Amniotic stem cell (primary cell): Measurements from ENCODE around the gene STKLD1.
"Not testable (repeated sequence)": the region's sequence is repeated elsewhere in the genome, so short reads cannot be mapped to it uniquely, and the experiment has no call there.

ENCODE experiments used
- DNase-seq: peaks from one replicate; lab custom pipeline; 2025; lab: John Stamatoyannopoulos, UW

Gene STKLD1

DNA sequence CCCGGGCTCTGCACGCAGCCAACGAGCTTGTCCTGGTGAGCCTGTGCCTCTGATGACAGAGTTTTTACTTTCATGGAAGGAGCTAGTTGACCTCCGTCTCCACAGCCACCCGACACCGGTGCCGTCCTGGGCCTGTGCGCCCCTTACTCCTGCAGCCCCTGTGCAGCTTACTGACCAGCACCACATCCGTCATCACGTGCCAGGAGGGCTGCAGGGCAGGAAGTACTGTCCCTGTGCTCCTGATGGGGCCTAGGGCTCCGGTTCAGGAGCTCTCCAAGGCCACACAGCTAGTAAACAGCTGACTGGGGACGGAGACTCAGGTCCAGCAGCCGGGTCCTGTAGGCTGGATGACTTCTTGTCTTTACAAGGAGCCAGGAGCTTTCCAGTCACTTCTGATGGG lies 10.2 kb downstream of the STKLD1 start:
- DNase-seq, result no peak

DNA sequence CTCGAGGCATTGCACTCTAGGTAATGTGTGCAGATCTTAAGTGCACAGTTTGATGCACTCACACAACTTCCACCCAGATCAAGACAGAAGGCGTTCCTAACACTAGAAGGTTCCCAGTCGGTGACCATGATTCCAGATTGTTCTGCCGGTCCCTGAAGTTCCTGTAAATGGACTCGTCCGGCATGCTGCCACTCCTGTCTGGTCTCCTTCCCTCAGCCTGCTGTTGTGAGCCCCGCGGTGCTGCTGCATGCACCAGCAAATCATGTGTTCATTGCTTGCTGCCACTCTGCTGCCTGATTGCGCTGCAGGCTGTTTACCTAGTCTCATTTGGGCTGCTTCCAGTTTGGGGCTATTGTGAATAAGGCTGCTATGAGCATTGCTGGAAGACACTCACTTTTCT lies 11.5 kb downstream of the STKLD1 start:
- no peak for DNase-seq

DNA sequence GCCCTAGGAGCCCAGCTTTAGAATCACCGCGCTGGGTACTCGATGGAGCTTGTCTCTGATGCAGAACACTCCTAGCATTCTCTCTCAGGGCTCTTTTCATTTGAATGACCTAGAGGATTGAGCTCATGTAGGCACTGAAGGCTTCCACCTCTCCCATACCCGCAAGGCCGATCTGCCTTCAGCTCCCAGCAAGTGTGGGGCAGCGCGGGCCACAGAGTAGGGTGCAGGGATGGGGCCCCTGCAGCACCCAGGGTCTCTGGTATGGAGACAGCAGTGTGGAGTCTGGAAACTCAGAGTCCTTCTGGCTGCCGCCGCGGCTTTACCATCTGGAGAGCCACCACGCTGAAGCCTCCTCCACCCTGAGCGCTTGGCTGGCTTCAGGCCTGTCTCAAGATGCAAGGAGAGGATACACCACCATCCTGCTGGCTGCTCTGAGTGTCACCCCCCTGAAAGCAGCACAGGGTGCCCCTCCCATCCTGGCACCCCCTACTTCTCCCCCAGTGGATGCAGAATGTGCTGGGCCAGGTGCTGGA lies 12.9 kb downstream of the STKLD1 start:
- no peak for DNase-seq

DNA sequence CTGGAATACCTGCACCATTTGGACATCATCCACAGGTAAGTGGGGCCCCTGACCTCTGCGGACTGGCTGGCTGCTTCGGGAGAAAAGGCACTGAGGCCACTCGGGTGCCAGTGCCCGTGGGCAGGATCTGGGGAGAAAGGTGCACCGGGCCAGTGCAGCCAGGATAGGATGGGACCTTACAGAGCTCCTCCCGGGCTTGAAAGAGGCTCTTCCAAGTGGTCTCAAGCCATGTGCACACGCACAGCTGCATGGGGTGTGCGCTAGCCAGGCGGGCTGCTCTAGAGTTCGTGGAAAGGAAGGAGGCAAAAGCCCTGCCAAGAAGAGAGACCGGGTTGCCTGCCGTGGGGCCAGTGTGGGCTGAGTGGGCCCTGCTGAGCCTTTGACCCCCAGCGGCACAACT lies 13.4 kb downstream of the STKLD1 start:
- DNase-seq, result no peak

DNA sequence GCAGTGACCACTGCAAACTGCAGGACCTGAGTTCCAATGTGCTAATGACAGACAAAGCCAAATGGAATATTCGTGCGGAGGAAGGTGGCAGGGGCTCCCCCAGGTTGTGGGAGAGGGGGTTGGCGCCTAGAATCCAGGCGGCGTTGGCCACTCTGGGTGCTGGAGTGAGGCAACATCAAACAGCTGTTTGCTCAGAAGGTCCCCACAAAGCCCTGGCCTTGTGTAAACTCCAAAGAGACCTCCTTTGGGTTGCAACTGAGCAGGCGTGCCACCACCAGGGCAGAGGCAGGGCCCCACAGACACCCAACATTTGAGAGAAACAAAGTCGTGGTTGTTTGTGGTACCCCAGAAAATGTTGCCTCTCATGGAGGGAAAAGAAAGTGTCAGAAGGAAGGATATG lies 14.5 kb downstream of the STKLD1 start:
- no peak for DNase-seq

DNA sequence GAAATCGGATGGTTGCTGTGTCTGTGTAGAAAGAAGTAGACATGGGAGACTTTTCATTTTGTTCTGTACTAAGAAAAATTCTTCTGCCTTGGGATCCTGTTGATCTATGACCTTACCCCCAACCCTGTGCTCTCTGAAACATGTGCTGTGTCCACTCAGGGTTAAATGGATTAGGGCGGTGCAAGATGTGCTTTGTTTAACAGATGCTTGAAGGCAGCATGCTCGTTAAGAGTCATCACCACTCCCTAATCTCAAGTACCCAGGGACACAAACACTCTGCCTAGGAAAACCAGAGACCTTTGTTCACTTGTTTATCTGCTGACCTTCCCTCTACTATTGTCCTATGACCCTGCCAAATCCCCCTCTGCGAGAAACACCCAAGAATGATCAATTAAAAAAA lies 15.3 kb downstream of the STKLD1 start:
- DNase-seq, result not testable (repeated sequence)

DNA sequence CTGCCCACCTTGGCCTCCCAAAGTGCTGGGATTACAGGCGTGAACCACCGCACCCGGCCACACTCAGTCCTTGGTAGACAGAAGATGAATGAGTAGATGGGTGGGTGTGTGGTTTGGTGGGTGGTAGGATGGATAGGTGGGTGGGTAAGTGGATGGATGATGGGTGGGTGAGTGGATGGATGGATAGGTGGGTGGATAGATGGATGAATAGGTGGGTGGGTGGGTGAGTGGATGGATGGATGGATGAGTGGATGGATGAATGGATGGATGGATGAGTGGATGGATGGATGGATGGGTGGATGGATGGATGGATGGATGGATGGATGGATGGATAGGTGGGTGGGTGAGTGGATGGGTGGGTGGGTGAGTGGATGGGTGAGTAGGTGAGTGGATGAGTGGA lies 16.1 kb downstream of the STKLD1 start:
- DNase-seq, result not testable (repeated sequence)

DNA sequence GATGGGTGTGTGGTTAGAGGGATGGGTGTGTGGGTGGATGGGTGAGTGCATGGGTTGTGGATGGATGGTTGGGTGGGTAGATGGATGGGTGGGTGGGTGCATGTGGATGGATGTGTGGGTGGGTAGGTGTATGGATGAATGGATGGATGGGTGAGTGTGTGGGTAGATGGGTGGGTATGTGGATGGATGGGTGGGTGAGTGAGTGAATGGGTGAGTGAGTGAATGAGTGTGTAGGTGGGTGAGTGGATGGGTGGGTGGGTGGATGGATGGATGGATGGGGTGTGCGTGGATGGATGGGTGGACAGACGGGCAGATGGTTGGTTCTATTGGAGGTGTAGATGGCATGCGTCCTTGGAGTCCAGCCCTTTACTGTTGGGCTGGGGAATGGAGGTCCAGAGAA lies 17.2 kb downstream of the STKLD1 start:
- no peak for DNase-seq

DNA sequence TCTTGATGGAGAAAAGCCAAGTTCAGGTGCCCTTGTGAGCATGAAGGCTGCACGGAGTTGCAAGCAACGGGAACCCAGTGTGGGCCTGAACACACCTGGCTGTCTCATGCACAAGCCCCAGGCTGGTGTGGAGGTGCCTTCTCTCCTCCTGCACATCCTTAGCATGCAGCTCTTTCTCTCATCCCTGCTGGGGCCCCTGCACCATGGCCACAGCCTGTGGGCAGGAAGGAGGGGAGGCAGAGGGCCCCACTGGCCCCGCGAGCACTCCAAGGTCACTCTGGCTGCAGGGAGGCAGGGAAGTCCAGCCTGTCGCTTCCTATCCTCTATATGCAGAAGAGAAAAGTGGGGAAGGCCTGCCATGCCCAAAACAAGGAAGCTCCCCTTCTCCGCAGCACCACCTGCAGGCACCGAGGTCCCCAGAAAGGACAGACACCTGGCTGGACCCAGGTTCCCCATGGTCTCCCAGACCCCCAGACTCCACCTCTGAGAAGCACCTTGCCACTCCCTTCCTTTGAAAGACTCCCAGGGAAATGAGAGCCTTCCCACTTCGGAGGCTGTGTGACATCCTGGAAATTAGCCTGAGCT lies 18.6 kb downstream of the STKLD1 start:
- no peak for DNase-seq

DNA sequence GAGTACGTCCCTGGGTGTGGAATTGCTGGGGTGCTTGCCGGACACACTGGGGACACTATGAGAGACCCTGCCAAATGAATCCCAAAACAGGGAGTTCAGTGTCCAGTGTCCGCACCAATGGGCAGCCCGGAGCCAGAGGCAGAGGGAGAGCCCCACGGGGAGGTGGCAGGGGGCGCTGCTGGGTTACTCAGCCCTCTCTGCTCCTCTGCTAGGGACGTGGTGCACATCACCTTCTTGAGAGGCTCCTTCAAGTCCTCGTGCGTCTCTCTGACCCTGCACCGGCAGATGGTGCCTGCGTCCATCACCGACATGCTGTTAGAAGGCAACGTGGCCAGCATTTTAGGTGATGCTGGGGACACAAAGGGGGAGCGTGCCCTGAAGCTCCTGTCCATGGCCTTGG lies 20.8 kb downstream of the STKLD1 start:
- no peak for DNase-seq

DNA sequence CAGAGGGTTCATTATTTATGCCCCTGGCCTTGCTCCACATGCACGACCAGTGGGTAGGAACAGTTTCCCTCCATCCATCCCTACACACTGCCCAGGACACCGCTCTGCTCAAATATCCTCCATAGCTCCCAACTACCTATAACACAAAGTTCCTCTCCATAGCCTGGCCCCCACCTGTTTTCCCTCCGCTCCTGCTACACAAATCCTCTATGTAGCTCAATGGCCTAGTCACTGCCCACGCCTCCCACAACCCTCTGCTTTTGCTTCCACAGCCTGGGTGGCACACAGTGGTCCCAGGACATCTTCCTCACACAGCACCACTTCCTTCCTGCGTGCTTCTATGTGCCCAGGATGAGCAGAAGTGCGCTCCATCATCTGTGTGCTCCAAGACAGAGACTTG lies 21.2 kb downstream of the STKLD1 start:
- no peak for DNase-seq

DNA sequence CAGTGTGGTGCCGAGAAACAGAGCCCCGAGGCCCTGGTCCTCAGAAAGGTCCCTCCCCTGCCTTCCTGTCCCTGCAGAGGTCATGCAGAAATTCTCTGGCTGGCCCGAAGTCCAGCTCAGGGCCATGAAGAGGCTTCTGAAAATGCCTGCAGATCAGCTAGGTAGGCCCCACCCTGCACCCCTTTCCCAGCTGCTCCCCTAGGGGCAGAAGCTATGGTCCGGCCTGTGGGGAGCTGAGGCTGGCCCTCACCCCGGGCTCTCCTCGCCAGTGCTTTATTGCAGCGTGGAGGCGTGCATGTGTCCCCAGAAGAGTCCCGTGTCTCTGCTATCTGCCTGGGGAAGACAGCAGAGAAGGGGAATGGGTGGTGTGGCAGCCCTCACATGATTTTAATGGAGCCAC lies 21.7 kb downstream of the STKLD1 start:
- DNase-seq, result no peak

DNA sequence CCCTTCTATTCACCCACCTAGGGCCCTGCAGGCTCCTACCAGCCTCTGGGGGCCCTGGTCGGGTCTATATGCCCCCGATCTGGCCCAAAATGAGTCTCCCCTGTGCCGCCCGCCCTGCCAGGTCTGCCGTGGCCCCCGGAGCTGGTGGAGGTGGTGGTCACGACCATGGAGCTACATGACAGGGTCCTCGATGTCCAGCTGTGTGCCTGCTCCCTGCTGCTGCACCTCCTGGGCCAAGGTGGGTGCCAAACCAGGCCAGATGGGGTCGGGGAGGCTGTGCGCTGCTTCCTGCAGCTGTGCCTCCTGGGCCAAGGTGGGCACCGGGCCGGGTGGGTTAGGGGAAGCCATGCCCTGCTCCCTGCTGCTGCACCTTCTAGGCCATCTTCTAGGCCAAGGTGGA lies 24.1 kb downstream of the STKLD1 start:
- DNase-seq, result no peak

DNA sequence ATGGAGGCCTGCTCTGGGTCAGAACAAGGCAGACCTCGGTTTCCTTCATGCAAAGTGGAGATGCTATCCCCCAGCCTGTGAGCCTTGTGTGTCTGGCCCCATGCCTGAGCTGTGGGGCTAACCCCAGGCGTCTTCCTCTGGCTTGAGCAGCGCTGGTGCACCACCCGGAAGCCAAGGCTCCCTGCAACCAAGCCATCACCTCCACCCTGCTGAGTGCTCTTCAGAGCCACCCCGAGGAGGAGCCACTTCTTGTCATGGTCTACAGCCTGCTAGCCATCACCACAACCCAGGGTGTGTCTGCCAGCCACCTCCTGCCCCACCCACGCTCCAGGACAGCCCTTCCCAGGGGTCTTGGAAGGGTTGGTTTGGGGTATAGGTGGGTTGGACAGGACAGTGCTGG lies 25.4 kb downstream of the STKLD1 start:
- no peak for DNase-seq

DNA sequence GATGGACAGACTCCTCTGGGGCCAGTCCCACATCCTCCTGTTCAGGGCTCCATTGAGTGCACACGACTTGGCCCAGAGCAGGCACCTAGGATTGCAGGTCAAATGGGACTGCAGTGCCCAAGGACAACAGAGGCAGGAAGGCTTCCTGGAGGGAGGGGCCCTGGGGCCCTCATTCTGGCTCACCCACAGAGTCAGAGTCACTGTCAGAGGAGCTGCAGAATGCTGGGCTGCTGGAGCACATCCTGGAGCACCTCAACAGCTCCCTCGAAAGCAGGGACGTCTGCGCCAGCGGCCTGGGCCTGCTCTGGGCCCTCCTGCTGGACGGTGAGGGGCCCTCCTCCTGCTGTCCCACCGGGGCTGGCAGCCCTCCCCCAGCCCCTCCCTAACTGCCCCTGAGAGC lies 26.5 kb downstream of the STKLD1 start:
- DNase-seq, result no peak

DNA sequence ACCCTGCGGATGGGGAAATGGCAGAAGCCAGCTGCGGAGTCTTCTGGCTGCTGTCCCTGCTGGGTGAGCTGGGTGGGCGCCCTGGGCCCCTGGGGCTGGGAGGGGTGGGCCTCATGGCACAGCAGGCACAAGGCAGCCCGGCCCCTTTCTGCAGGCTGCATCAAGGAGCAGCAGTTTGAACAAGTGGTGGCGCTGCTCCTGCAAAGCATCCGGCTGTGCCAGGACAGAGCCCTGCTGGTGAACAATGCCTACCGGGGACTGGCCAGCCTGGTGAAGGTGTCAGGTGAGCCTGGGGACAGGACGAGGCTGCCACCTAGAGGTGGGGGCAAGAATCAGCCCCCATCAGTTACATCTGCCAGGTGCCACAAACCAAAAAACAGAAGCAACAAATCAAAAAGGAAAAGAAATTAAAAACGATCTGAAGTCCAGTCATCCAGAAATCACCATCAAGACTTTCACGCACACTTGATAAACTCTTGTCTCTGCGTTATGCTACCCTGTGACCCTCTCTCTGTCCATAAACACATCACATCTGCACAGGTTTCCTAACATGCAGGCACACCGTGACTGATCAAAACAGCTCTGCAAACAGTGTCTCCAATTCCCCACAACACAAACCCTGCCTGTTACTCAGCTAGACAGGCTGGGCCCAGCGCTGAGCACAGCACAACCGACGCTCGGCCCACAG lies 27.7 kb downstream of the STKLD1 start:
- no peak for DNase-seq

DNA sequence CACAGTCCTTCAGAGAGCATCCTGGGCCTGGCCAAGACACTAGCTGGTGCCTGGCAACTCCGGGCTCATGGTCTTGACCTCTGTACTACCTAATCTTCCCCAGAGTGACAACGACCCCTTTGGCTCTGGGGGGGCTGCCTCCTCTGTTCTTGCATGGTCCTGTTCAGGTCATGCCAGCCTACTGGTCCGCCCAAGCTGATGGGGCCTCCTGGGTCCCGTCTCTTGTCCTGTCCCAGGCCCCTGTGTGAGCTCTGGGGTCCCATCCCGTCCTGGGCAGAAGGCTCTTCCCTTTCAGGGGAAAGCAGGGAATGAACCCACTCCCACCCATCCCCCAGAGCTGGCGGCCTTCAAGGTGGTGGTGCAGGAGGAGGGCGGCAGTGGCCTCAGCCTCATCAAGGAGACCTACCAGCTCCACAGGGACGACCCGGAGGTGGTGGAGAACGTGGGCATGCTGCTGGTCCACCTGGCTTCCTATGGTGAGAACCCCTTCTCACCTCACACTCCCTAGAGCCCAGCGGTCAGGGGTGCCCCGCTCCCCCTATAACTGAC lies 28.4 kb downstream of the STKLD1 start:
- DNase-seq, result no peak

DNA sequence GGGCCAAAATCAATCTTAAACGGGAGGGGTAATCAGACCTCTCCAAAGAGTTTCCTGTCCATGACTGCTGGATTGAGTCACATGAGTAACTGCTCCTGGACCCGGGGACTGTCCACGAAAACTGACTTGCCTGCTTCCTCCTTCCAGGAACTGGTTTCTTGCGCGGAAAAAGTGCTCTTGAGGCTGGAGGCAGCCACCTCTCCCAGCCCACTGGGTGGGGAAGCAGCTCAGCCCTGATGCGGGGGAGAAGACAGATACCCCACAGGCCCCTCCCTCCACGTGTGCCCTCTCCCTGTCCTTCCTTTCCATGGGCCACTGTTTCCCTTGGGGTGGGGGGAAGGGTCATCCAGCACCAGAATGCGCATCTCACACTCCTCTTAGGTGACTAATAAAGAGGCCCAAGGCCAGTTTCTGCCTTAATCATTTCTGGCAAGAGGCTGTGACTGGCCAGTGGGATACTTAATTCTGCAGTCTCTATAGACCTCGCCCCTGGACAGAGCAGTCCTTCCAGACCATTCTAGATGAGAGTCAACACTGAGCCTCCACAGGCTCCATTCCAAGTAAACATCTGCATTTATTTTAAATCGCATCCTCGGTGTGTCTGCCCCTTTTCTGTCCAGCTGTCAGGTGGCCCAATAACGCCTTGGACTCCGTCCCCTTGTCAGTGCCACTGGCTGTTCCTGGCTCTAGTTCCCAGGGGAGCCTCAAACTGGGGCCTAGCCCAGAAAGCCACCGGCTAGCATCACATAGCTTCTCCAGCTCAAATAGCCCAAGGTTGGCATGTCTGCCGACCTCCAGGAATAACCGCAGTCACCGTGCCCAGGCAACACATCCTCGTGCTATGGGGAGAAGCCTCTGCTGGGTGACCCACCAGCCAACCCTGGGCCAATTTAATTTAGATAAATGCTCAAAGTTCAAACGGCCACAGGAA lies 29.6 kb downstream of the STKLD1 start:
- DNase-seq, result no peak

DNA sequence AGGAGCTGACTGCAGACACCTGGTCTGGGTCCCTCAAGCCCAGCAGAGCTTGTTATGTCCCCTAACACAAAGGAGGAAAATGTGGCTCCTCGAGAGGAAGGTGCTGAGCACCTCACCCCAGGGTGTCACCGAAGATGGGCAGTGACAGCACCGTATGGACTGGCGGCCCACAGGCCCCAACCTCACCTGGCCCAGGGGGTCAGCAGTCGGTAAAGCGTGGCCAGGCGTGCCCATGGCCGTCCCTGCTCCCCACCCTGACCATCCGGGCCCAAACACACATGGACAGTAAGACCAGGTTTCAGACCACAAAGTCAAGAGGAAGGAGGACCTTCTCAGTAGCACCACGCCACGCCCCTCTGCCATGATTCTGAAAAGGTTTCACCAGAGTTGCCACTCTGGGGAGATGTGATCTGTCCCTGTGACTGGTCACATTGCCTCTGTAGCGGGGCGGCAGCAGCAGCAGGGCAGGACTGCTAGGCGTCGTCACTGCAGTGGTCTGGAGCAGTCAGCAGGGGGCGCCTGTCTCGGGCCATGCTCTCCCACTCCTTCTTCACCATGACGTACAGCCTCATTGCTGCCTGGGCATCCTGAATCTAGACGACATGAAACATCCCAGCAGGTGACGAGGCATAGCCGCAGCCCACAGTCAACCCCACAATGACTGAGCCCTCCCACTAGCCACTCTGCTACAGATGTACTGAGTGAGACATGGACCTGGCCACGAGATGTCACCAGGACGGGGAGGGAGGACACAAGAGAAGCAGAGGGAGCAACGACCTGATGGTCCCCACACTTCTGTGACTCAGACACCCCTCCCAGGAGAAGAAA lies 30.5 kb downstream of the STKLD1 start:
- peak; percentile 52 for DNase-seq

DNA sequence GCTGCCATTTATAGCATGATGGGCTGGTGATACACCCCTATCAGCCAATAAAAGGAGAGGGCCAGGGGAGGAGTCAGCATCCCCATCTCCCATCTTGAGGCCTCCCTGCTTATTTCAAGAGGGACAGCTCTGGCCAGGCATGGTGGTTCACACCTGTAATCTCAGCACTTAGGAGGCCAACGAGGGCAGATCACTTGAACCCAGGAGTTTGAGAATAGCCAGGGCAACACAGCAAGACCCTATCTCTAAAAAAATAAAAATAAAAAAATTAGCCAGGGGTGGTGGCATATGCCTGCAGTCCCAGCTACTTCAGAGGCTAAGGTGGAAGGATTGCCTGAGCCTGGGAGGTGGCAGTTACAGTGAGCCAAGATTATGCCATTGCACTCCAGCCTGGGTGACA lies 31.9 kb downstream of the STKLD1 start:
- no peak for DNase-seq

DNA sequence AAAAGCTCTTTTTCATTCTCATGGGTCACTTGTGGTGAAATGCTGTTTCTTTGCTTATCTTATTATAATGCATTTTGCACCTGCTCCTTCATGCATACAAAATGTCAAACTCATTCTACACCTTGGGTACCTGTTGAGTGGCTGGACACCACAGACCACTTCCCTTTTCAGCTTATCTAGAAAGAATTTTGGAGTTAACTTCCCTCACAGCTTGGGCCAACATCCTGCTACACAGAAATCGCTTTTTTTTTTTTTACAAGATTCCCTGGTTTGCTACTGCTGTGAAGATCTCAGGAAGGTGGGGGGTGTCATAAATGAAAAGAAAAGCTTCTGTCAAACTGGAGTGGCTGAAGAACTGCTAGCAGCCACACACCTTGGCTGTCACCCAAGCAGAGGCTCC lies 39.0 kb downstream of the STKLD1 start:
- DNase-seq, result no peak
